HEK293 (cell line): Measurements from ENCODE around the gene FRMD4A.

Experiments used
- CTCF ChIA-PET: fragments of 350-600 bp; formaldehyde crosslinking; extraction: SDS; loops from one replicate; lab custom pipeline; 2021; ENCODE audit warnings: antibody characterized with exemption; lab: Yijun Ruan, JAX
- POLR2A ChIA-PET: fragments of 300-600 bp; formaldehyde crosslinking; extraction: SDS; loops from one replicate; lab custom pipeline; 2020; ENCODE audit warnings: antibody characterized with exemption, inconsistent platforms; lab: Yijun Ruan, JAX
- H3K27ac ChIP-seq: fragments of 200-500 bp; sonication (Bioruptor generic); 2 replicates; pipeline ENCODE4 v1.5.1; 2014; ENCODE audit warnings: low read depth, low read length, control low read depth, inconsistent platforms; ENCODE audit errors: extremely low read depth
- H3K36me3 ChIP-seq, 2 experiments: fragments of 200-500 bp in 1 of 2; sonication (Bioruptor generic) in 1 of 2; 1 replicate in 1 of 2; 2 replicates in 1 of 2; pipeline ENCODE4 v1.5.1; 2014 to 2017; ENCODE audit warnings: inconsistent platforms in 2 of 2, low read length in 2 of 2; ENCODE audit not compliant: control insufficient read depth in 2 of 2, insufficient read depth in 1 of 2
- H3K4me1 ChIP-seq: fragments of 200-500 bp; sonication (Bioruptor generic); 2 replicates; pipeline ENCODE4 v1.5.1; 2014; ENCODE audit warnings: mild to moderate bottlenecking, low read length, inconsistent platforms; ENCODE audit not compliant: control insufficient read depth, insufficient read depth
- H3K4me3 ChIP-seq: 2 replicates; pipeline ENCODE4 v1.5.1; 2011; ENCODE audit warnings: low read depth, mild to moderate bottlenecking, control low read depth, low read length, moderate library complexity
- H3K9me3 ChIP-seq: fragments of 200-500 bp; sonication (Bioruptor generic); 2 replicates; pipeline ENCODE4 v1.5.1; 2014; ENCODE audit warnings: low read depth, low read length, inconsistent platforms; ENCODE audit not compliant: control insufficient read depth, insufficient read depth
- GLI2 ChIP-seq: fragments of 450-650 bp; formaldehyde crosslinking; IDR thresholded peaks from 2 replicates; pipeline ENCODE4; 2017; ENCODE audit warnings: missing biosample characterization, missing genetic modification characterization, low read depth, borderline replicate concordance
- GLIS1 ChIP-seq: fragments of 450-650 bp; formaldehyde crosslinking; IDR thresholded peaks from 2 replicates; pipeline ENCODE4 v1.5.1; 2016; ENCODE audit warnings: missing biosample characterization, missing genetic modification characterization
- IKZF3 ChIP-seq: fragments of 450-650 bp; IDR thresholded peaks from 2 replicates; pipeline ENCODE4 v1.5.0; 2018; ENCODE audit warnings: missing biosample characterization, mild to moderate bottlenecking, missing genetic modification characterization, moderate library complexity
- PATZ1 ChIP-seq: fragments of 450-650 bp; formaldehyde crosslinking; IDR thresholded peaks from 2 replicates; pipeline ENCODE4 v1.5.1; 2016; ENCODE audit warnings: missing biosample characterization, missing genetic modification characterization
- PRDM2 ChIP-seq: fragments of 450-650 bp; formaldehyde crosslinking; IDR thresholded peaks from 2 replicates; pipeline ENCODE4 v1.5.1; 2016; ENCODE audit warnings: missing biosample characterization, missing genetic modification characterization, borderline replicate concordance
- PRDM6 ChIP-seq: fragments of 450-650 bp; formaldehyde crosslinking; IDR thresholded peaks from 2 replicates; pipeline ENCODE4 v1.5.1; 2017; ENCODE audit warnings: missing biosample characterization, missing genetic modification characterization
- SCRT1 ChIP-seq: fragments of 450-650 bp; formaldehyde crosslinking; IDR thresholded peaks from 2 replicates; pipeline ENCODE4 v1.5.1; 2016; ENCODE audit warnings: missing biosample characterization, missing genetic modification characterization, borderline replicate concordance
- TSHZ1 ChIP-seq: fragments of 450-650 bp; formaldehyde crosslinking; IDR thresholded peaks from 2 replicates; pipeline ENCODE4 v1.5.1; 2016; ENCODE audit warnings: missing biosample characterization, missing genetic modification characterization, borderline replicate concordance
- YY1 ChIP-seq: fragments of 450-650 bp; formaldehyde crosslinking; IDR thresholded peaks from 2 replicates; pipeline ENCODE4 v1.5.1; 2018; ENCODE audit warnings: missing biosample characterization, missing genetic modification characterization
- ZNF10 ChIP-seq: fragments of 450-650 bp; formaldehyde crosslinking; IDR thresholded peaks from 2 replicates; pipeline ENCODE4 v1.5.1; 2017; ENCODE audit warnings: missing biosample characterization, missing genetic modification characterization
- ZNF24 ChIP-seq: fragments of 450-650 bp; formaldehyde crosslinking; IDR thresholded peaks from 2 replicates; pipeline ENCODE4 v1.5.1; 2016; ENCODE audit warnings: missing biosample characterization, missing genetic modification characterization
- ZNF311 ChIP-seq: fragments of 450-650 bp; formaldehyde crosslinking; IDR thresholded peaks from 2 replicates; pipeline ENCODE4 v1.5.1; 2017; ENCODE audit warnings: missing biosample characterization, missing genetic modification characterization, borderline replicate concordance
- ZNF416 ChIP-seq: fragments of 450-650 bp; formaldehyde crosslinking; IDR thresholded peaks from 2 replicates; pipeline ENCODE4 v1.5.1; 2016; ENCODE audit warnings: missing biosample characterization, missing genetic modification characterization
- ZNF488 ChIP-seq: fragments of 450-650 bp; formaldehyde crosslinking; IDR thresholded peaks from 2 replicates; pipeline ENCODE4 v1.5.1; 2016; ENCODE audit warnings: missing biosample characterization, missing genetic modification characterization
- ZNF580 ChIP-seq: fragments of 450-650 bp; formaldehyde crosslinking; IDR thresholded peaks from 2 replicates; pipeline ENCODE4 v1.5.1; 2016; ENCODE audit warnings: missing biosample characterization, missing genetic modification characterization
- TF ChIP-seq, protein P1 (sequence below): fragments of 450-650 bp; formaldehyde crosslinking; IDR thresholded peaks from 2 replicates; pipeline ENCODE4 v1.5.1; 2016; ENCODE audit warnings: missing biosample characterization, missing genetic modification characterization

Gene FRMD4A

GRCh38 chr10:14086596-14086995, 244.1 kb downstream of the FRMD4A start (continued):
- TF ChIP-seq PRDM6 (tag by site-specific recombination) (0 out of 2 replicates have a peak, but pooled peaks have one; percentile 8), PRDM2 (tag by site-specific recombination) (no peak), ZNF488 (tag by site-specific recombination) (no peak)

DNA sequence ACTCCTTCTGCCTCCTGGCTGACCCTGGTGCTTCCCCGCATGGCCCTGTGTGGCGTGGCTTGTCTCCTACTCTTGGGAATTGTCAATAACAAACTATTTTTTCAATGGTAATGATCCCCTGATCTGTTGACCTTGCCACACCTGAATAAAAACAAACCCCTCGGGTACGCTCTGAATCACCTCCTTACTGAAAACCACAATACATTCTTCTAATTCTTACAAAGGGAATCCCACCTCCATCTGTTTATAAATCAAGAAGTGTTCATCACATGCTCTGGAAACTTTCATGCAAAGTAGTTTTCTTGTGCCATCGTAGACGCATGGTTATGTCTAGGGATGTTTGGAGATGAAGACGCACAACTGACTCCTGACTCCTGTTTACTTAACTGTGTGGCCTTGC, 245.8 kb downstream of the FRMD4A start:
- Histone ChIP-seq H3K4me1 (peaks cover 13% of the 10 kb centered on the region), H3K4me3 (no peak overlapping the region)
- CTCF ChIA-PET: interaction anchor here (0.5 to 1.9 kb wide), 3 partner anchors 9 to 1021 kb away, joined by 3 to 6 read pairs (median 4); no protein-coding TSS in a partner anchor
- TF ChIP-seq PATZ1 (no peak), GLIS1 (tag by site-specific recombination) (no peak), ZNF24 (tag by site-specific recombination) (no peak), ZNF580 (tag by site-specific recombination) (no peak), IKZF3 (tag by site-specific recombination) (no peak), ZNF10 (tag by site-specific recombination) (no peak), SCRT1 (tag by site-specific recombination) (no peak), GLI2 (tag by site-specific recombination) (no peak), ZNF416 (tag by site-specific recombination) (no peak), TSHZ1 (tag by site-specific recombination) (no peak), YY1 (tag by site-specific recombination) (no peak), ZNF311 (tag by site-specific recombination) (no peak)
- TF ChIP-seq, protein P1, sequence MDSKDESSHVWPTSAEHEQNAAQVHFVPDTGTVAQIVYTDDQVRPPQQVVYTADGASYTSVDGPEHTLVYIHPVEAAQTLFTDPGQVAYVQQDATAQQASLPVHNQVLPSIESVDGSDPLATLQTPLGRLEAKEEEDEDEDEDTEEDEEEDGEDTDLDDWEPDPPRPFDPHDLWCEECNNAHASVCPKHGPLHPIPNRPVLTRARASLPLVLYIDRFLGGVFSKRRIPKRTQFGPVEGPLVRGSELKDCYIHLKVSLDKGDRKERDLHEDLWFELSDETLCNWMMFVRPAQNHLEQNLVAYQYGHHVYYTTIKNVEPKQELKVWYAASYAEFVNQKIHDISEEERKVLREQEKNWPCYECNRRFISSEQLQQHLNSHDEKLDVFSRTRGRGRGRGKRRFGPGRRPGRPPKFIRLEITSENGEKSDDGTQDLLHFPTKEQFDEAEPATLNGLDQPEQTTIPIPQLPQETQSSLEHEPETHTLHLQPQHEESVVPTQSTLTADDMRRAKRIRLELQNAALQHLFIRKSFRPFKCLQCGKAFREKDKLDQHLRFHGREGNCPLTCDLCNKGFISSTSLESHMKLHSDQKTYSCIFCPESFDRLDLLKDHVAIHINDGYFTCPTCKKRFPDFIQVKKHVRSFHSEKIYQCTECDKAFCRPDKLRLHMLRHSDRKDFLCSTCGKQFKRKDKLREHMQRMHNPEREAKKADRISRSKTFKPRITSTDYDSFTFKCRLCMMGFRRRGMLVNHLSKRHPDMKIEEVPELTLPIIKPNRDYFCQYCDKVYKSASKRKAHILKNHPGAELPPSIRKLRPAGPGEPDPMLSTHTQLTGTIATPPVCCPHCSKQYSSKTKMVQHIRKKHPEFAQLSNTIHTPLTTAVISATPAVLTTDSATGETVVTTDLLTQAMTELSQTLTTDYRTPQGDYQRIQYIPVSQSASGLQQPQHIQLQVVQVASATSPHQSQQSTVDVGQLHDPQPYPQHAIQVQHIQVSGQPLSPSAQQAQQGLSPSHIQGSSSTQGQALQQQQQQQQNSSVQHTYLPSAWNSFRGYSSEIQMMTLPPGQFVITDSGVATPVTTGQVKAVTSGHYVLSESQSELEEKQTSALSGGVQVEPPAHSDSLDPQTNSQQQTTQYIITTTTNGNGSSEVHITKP: no peak

More for the DNA sequence above, 245.8 kb downstream of the FRMD4A start:
- Histone ChIP-seq H3K9me3 (no peaks in the 10 kb centered on the region), H3K27ac (no peak overlapping the region), H3K36me3 (no peaks in the 10 kb centered on the region)
- POLR2A ChIA-PET: interaction anchor here (1.3 kb wide), 1 partner anchor 10 kb away, joined by 4 read pairs; no protein-coding TSS in a partner anchor
